ENCODE measurements around the gene KCNQ1OT1. TPM values are rescaled to one million over a fixed set of nuclear protein-coding genes. Genes with fewer than 3 reads are reported as not detected.

KCNQ1OT1 gene
- total RNA-seq, 1 donor from 2014 or later: 1.6 TPM

- Histone ChIP-seq H3K36me3 (no peaks in the 10 kb centered on the region), H3K27me3 (ENCODE audit: low read depth) (no peaks in the 10 kb centered on the region), H3K4me3 (no peak overlapping the region), H3K27ac (no peak overlapping the region), H3K9me3 (no peaks in the 10 kb centered on the region), H3K4me1 (no peaks in the 10 kb centered on the region)
- DNase-seq: peak; percentile 29
- intact Hi-C loops (cut with DNase I): no loop called here
- no peak for TF ChIP-seq CTCF (IDR thresholded peaks at IDR 0.05)
- ATAC-seq: no peak
Measured at GRCh38 chr11:2746401-2747247, 46.8 kb upstream of the KCNQ1OT1 start.

- ATAC-seq: no peak
Measured at GRCh38 chr11:2745511-2745910, 45.7 kb upstream of the KCNQ1OT1 start.

GRCh38 chr11:2744166-2744565 lies 44.4 kb upstream of the KCNQ1OT1 start:
- H3K27me3 ChIP-seq (ENCODE audit: low read depth): no peaks in the 10 kb centered on the region
- no peaks in the 10 kb centered on the region for H3K4me1 ChIP-seq
- H3K9me3 ChIP-seq: no peaks in the 10 kb centered on the region
- no peak overlapping the region for H3K27ac ChIP-seq
- TF ChIP-seq CTCF (IDR thresholded peaks at IDR 0.05): no peak
- ATAC-seq: no peak
- intact Hi-C loops (cut with DNase I): no loop called here
- H3K36me3 ChIP-seq: no peaks in the 10 kb centered on the region
- no peak overlapping the region for H3K4me3 ChIP-seq
- DNase-seq: peak; percentile 10

More at GRCh38 chr11:2745511-2745910, 45.7 kb upstream of the KCNQ1OT1 start:
- Histone ChIP-seq H3K4me3 (no peak overlapping the region), H3K4me1 (no peaks in the 10 kb centered on the region), H3K27me3 (ENCODE audit: low read depth) (no peaks in the 10 kb centered on the region), H3K9me3 (no peaks in the 10 kb centered on the region), H3K36me3 (no peaks in the 10 kb centered on the region), H3K27ac (no peak overlapping the region)
- TF ChIP-seq CTCF (IDR thresholded peaks at IDR 0.05): no peak
- DNase-seq: peak; percentile 32
- intact Hi-C loops (cut with DNase I): no loop called here

- Histone ChIP-seq H3K36me3 (no peaks in the 10 kb centered on the region), H3K4me3 (no peak overlapping the region), H3K27me3 (ENCODE audit: low read depth) (no peaks in the 10 kb centered on the region), H3K27ac (no peak overlapping the region), H3K4me1 (no peaks in the 10 kb centered on the region), H3K9me3 (no peaks in the 10 kb centered on the region)
- no peak for TF ChIP-seq CTCF (IDR thresholded peaks at IDR 0.05)
- intact Hi-C loops (cut with DNase I): no loop called here
- DNase-seq (peak; percentile 35), ATAC-seq (no peak)
Measured at GRCh38 chr11:2743427-2744110, 43.8 kb upstream of the KCNQ1OT1 start.

- no peaks in the 10 kb centered on the region for H3K27me3 ChIP-seq (ENCODE audit: low read depth)
- intact Hi-C loops (cut with DNase I): no loop called here
- H3K27ac ChIP-seq: peak overlapping the region; percentile 41
- H3K9me3 ChIP-seq: no peaks in the 10 kb centered on the region
- TF ChIP-seq CTCF (IDR thresholded peaks at IDR 0.05): no peak
- ATAC-seq: no peak
- H3K36me3 ChIP-seq: no peaks in the 10 kb centered on the region
- no peak overlapping the region for H3K4me3 ChIP-seq
- DNase-seq: peak; percentile 34
- peaks cover under 1% of the 10 kb centered on the region for H3K4me1 ChIP-seq
Measured at GRCh38 chr11:2742611-2743426, 43.0 kb upstream of the KCNQ1OT1 start.
